Liver (tissue), 3 donors: ENCODE results near the gene ITGB6.

ENCODE experiments used
- FOXA1 ChIP-seq: IDR thresholded peaks from 2 replicates; pipeline ENCODE4 v1.6.1; 2016; ENCODE audit warnings: antibody characterized with exemption
- HNF4A ChIP-seq, 2 donors: conservative IDR thresholded peaks; 2 replicates each; pipeline ENCODE4 v1.6.1; 2016; ENCODE audit warnings: antibody characterized with exemption in 2 of 2, mild to moderate bottlenecking in 2 of 2
- HNF4G ChIP-seq: IDR thresholded peaks from 2 replicates; pipeline ENCODE4 v1.6.1; 2016; ENCODE audit warnings: antibody characterized with exemption
- RAD21 ChIP-seq, 2 donors: IDR thresholded peaks; 2 replicates each; pipeline ENCODE4 v1.6.1; 2016; ENCODE audit warnings: antibody characterized with exemption in 2 of 2, mild to moderate bottlenecking in 2 of 2
- SP1 ChIP-seq: IDR thresholded peaks from 2 replicates; pipeline ENCODE4 v1.6.1; 2018; ENCODE audit warnings: antibody characterized with exemption, mild to moderate bottlenecking
- TAF1 ChIP-seq: conservative IDR thresholded peaks from 2 replicates; pipeline ENCODE4 v1.6.1; 2016; ENCODE audit warnings: antibody characterized with exemption, mild to moderate bottlenecking
- TF ChIP-seq, protein P1 (sequence below): fragments of 150-350 bp; IDR thresholded peaks from 2 replicates; pipeline ENCODE4 v1.5.1; 2017; ENCODE audit warnings: improper control_type of control experiment, low read depth, low read length; ENCODE audit not compliant: missing input control
- TF ChIP-seq, protein P2 (sequence below): IDR thresholded peaks from 2 replicates; pipeline ENCODE4 v1.6.1; 2016; ENCODE audit warnings: antibody characterized with exemption
- TF ChIP-seq, protein P3 (sequence below): IDR thresholded peaks from 2 replicates; pipeline ENCODE4 v1.6.1; 2016; ENCODE audit warnings: antibody characterized with exemption
- TF ChIP-seq, protein P4 (sequence below): IDR thresholded peaks from 2 replicates; pipeline ENCODE4 v1.6.1; 2016; ENCODE audit warnings: antibody characterized with exemption
- donor health status: healthy.
- donor health status: healthy.

DNA sequence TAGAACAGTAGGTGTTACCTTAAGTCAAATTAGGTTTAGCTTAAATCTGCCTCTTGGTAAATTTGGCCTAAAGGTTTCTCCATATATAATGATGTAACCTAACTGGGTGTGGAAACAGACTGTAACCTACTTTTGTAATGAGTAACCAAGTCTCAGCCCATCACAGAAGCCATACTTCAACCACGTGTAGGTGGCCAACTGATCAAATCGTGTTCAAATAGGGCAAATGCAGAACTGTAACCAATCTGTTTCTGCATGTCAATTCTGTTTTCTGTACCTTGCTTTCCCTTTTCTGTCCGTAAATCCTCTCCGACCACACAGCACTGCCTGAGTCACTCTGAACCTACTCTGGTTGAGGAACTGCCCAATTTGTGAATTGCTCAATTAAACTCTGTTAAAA is 103.7 kb downstream of the ITGB6 start:
- TF ChIP-seq, protein P1, sequence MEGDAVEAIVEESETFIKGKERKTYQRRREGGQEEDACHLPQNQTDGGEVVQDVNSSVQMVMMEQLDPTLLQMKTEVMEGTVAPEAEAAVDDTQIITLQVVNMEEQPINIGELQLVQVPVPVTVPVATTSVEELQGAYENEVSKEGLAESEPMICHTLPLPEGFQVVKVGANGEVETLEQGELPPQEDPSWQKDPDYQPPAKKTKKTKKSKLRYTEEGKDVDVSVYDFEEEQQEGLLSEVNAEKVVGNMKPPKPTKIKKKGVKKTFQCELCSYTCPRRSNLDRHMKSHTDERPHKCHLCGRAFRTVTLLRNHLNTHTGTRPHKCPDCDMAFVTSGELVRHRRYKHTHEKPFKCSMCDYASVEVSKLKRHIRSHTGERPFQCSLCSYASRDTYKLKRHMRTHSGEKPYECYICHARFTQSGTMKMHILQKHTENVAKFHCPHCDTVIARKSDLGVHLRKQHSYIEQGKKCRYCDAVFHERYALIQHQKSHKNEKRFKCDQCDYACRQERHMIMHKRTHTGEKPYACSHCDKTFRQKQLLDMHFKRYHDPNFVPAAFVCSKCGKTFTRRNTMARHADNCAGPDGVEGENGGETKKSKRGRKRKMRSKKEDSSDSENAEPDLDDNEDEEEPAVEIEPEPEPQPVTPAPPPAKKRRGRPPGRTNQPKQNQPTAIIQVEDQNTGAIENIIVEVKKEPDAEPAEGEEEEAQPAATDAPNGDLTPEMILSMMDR, result no peak
- no peak for TF ChIP-seq HNF4A (conservative IDR thresholded peaks at IDR 0.05)
- TF ChIP-seq, protein P2, sequence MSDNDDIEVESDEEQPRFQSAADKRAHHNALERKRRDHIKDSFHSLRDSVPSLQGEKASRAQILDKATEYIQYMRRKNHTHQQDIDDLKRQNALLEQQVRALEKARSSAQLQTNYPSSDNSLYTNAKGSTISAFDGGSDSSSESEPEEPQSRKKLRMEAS, result no peak
- TF ChIP-seq SP1, result no peak
- TF ChIP-seq RAD21 (IDR thresholded peaks at IDR 0.05), result no peak
- TF ChIP-seq TAF1, result no peak
- TF ChIP-seq, protein P3, sequence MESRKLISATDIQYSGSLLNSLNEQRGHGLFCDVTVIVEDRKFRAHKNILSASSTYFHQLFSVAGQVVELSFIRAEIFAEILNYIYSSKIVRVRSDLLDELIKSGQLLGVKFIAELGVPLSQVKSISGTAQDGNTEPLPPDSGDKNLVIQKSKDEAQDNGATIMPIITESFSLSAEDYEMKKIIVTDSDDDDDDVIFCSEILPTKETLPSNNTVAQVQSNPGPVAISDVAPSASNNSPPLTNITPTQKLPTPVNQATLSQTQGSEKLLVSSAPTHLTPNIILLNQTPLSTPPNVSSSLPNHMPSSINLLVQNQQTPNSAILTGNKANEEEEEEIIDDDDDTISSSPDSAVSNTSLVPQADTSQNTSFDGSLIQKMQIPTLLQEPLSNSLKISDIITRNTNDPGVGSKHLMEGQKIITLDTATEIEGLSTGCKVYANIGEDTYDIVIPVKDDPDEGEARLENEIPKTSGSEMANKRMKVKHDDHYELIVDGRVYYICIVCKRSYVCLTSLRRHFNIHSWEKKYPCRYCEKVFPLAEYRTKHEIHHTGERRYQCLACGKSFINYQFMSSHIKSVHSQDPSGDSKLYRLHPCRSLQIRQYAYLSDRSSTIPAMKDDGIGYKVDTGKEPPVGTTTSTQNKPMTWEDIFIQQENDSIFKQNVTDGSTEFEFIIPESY, result no peak
- TF ChIP-seq FOXA1, result no peak
- TF ChIP-seq HNF4G, result no peak
- TF ChIP-seq, protein P4, sequence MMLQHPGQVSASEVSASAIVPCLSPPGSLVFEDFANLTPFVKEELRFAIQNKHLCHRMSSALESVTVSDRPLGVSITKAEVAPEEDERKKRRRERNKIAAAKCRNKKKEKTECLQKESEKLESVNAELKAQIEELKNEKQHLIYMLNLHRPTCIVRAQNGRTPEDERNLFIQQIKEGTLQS, result no peak
